ENCODE data around the gene PRSS48.

The PRSS48 gene

GRCh38 chr4:151314010-151314355, 37.0 kb downstream of the PRSS48 start:
- Histone ChIP-seq H3K36me3 (ENCODE audit: control insufficient read depth, insufficient read depth, low read length) (no peaks in the 10 kb centered on the region), H3K4me1 (no peaks in the 10 kb centered on the region), H3K4me3 (ENCODE audit: low read depth, low read length) (no peak overlapping the region), H3K4me2 (ENCODE audit: low read length) (no peak overlapping the region), H3K79me2 (peaks cover 7% of the 10 kb centered on the region), H3K9ac (no peak overlapping the region), H3K27me3 (ENCODE audit: control insufficient read depth, insufficient read depth, low read length) (no peaks in the 10 kb centered on the region), H3K27ac (no peak overlapping the region), H2AFZ (no peak overlapping the region), H3K9me3 (ENCODE audit: control insufficient read depth, low read length) (no peaks in the 10 kb centered on the region)
- TF ChIP-seq, protein P1, sequence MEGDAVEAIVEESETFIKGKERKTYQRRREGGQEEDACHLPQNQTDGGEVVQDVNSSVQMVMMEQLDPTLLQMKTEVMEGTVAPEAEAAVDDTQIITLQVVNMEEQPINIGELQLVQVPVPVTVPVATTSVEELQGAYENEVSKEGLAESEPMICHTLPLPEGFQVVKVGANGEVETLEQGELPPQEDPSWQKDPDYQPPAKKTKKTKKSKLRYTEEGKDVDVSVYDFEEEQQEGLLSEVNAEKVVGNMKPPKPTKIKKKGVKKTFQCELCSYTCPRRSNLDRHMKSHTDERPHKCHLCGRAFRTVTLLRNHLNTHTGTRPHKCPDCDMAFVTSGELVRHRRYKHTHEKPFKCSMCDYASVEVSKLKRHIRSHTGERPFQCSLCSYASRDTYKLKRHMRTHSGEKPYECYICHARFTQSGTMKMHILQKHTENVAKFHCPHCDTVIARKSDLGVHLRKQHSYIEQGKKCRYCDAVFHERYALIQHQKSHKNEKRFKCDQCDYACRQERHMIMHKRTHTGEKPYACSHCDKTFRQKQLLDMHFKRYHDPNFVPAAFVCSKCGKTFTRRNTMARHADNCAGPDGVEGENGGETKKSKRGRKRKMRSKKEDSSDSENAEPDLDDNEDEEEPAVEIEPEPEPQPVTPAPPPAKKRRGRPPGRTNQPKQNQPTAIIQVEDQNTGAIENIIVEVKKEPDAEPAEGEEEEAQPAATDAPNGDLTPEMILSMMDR (IDR thresholded peaks at IDR 0.05): no peak

DNA sequence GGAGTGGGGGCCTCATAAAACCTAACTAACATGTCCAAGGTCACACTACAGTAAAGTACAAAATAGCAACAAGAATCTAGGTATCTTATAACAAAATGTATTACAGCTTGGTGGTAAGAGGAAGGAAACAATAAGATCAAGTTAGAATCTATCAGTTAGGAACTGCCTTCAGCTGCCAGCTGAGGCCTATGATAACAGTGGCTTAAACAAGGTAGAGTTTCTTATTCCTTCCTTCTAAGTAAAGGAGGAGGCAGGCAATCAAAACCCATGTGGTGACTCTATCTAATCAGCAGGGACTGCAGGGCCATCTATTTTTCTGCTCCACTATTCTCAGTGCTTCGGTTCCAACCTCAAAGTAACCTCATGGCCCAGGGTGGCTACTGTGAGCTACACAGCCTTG, 37.5 kb downstream of the PRSS48 start:
- Histone ChIP-seq H3K36me3 (ENCODE audit: control insufficient read depth, insufficient read depth, low read length) (no peaks in the 10 kb centered on the region), H3K4me3 (ENCODE audit: low read depth, low read length) (no peak overlapping the region), H3K4me1 (no peaks in the 10 kb centered on the region), H3K79me2 (peaks cover 7% of the 10 kb centered on the region), H3K4me2 (ENCODE audit: low read length) (no peak overlapping the region), H3K9ac (no peak overlapping the region), H3K27me3 (ENCODE audit: control insufficient read depth, insufficient read depth, low read length) (no peaks in the 10 kb centered on the region), H3K9me3 (ENCODE audit: control insufficient read depth, low read length) (no peaks in the 10 kb centered on the region), H2AFZ (no peak overlapping the region), H3K27ac (no peak overlapping the region)
- TF ChIP-seq, protein P1 (IDR thresholded peaks at IDR 0.05): no peak

DNA sequence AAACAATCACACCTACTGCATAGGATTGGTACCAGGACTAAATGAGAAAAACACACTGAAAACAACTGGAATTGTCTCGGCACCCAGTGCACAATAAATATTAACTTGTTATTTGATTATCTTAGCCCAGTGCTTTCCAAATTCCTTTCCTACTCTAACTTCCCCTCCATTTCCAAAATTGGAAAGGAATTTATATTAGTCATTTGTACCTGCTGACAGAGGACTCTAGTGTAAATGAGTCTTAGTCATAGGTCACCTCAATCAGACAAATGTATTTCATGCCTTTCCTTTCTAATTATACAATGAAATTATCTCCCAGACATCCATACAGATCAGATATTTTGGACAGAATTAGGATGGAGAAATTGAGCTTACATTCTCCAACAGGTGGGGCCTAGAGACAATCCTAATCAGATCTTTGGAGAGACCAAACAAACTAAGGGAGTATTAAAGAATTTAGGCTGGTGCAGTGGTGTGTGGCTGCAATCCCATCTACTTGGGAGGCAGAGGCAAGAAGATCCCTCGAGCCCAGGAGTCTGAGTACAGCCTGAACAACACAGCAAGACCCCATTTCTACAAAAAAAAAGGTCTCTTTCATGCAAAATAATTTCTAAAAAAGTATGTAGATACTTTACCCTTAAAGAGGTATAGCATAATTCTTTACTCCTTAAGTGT, 38.4 kb downstream of the PRSS48 start:
- no peak overlapping the region for H3K27ac ChIP-seq

DNA sequence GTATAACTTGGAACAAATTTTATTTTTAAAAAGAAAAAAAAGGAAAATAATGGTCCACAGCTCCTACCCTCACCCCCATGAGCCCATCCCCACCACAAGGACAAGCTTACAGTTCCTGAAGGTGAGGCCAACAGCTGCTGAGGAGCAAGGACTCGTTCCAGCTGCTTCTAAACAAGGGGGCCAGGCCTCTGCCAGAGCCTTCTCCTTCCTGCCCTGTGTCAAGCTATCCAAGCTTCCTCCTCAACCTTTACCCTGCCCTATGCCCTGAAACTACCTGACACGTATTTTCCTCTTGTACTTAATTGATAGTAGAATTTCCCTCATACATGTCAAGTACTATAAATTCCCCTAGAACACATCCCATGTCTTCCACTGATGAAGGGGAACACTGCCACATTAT, 39.7 kb downstream of the PRSS48 start:
- H3K4me1 ChIP-seq: no peaks in the 10 kb centered on the region
- H3K27me3 ChIP-seq (ENCODE audit: control insufficient read depth, insufficient read depth, low read length): no peaks in the 10 kb centered on the region
- no peak overlapping the region for H3K27ac ChIP-seq
- H2AFZ ChIP-seq: no peak overlapping the region
- no peak overlapping the region for H3K4me2 ChIP-seq (ENCODE audit: low read length)
- H3K9me3 ChIP-seq (ENCODE audit: control insufficient read depth, low read length): no peaks in the 10 kb centered on the region
- H3K4me3 ChIP-seq (ENCODE audit: low read depth, low read length): no peak overlapping the region
- no peaks in the 10 kb centered on the region for H3K36me3 ChIP-seq (ENCODE audit: control insufficient read depth, insufficient read depth, low read length)
- TF ChIP-seq, protein P1 (IDR thresholded peaks at IDR 0.05): no peak
- H3K79me2 ChIP-seq: peaks cover 2% of the 10 kb centered on the region
- H3K9ac ChIP-seq: no peak overlapping the region

More for the DNA sequence above, 38.4 kb downstream of the PRSS48 start:
- TF ChIP-seq, protein P1 (IDR thresholded peaks at IDR 0.05): no peak
- Histone ChIP-seq H3K4me2 (ENCODE audit: low read length) (no peak overlapping the region), H3K9ac (no peak overlapping the region), H3K36me3 (ENCODE audit: control insufficient read depth, insufficient read depth, low read length) (no peaks in the 10 kb centered on the region), H3K9me3 (ENCODE audit: control insufficient read depth, low read length) (no peaks in the 10 kb centered on the region), H2AFZ (no peak overlapping the region), H3K4me1 (no peaks in the 10 kb centered on the region), H3K79me2 (peaks cover 2% of the 10 kb centered on the region), H3K4me3 (ENCODE audit: low read depth, low read length) (no peak overlapping the region), H3K27me3 (ENCODE audit: control insufficient read depth, insufficient read depth, low read length) (no peaks in the 10 kb centered on the region)
